HepG2 (cell line): ENCODE data around the gene DNMT3A. TPM values are rescaled to one million over a fixed set of nuclear protein-coding genes. Genes with fewer than 3 reads are reported as not detected.

Source experiments
- ATF1 ChIP-seq: IDR thresholded peaks from 2 replicates; pipeline ENCODE4 v1.6.1; 2016; ENCODE audit warnings: mild to moderate bottlenecking, control low read depth
- ATRX ChIP-seq: sonication (generic); formaldehyde crosslinking; IDR thresholded peaks from 2 replicates; pipeline ENCODE4 v1.4.0; 2020; ENCODE audit warnings: missing genetic modification reagents, borderline replicate concordance
- GMEB1 ChIP-seq: sonication (generic); formaldehyde crosslinking; IDR thresholded peaks from 2 replicates; pipeline ENCODE4 v1.5.1; 2020; ENCODE audit warnings: missing genetic modification reagents, mild to moderate bottlenecking, borderline replicate concordance
- HHEX ChIP-seq: IDR thresholded peaks from 2 replicates; pipeline ENCODE4 v1.6.1; 2016; ENCODE audit warnings: control low read depth
- KDM5A ChIP-seq: fragments of 200-600 bp; sonication (generic); IDR thresholded peaks from 2 replicates; pipeline ENCODE4 v1.7.0; 2018; ENCODE audit warnings: antibody characterized with exemption, mild to moderate bottlenecking, low read length, borderline replicate concordance
- PHF8 ChIP-seq: sonication (generic); formaldehyde crosslinking; IDR thresholded peaks from 2 replicates; pipeline ENCODE4 v1.5.0; 2020; ENCODE audit warnings: missing genetic modification reagents
- SMAD3 ChIP-seq: sonication (generic); formaldehyde crosslinking; IDR thresholded peaks from 2 replicates; pipeline ENCODE4 v1.4.0; 2020; ENCODE audit warnings: missing genetic modification reagents
- SMYD3 ChIP-seq: sonication (generic); formaldehyde crosslinking; IDR thresholded peaks from 2 replicates; pipeline ENCODE4 v1.8.1; 2023; ENCODE audit warnings: mild to moderate bottlenecking, missing genetic modification reagents
- ZBTB14 ChIP-seq: sonication (generic); formaldehyde crosslinking; IDR thresholded peaks from 2 replicates; pipeline ENCODE4 v1.4.0; 2020; ENCODE audit warnings: missing genetic modification reagents
- ZBTB21 ChIP-seq: sonication (generic); formaldehyde crosslinking; IDR thresholded peaks from 2 replicates; pipeline ENCODE4 v1.4.0; 2020; ENCODE audit warnings: missing genetic modification reagents
- ZBTB7A ChIP-seq: sonication (generic); formaldehyde crosslinking; IDR thresholded peaks from 2 replicates; pipeline ENCODE4 v1.8.0; 2022; ENCODE audit warnings: mild to moderate bottlenecking, missing genetic modification reagents
- ZFP36L2 ChIP-seq: sonication (generic); formaldehyde crosslinking; IDR thresholded peaks from 2 replicates; pipeline ENCODE4 v1.4.0; 2020; ENCODE audit warnings: missing genetic modification reagents
- ZKSCAN5 ChIP-seq: sonication (generic); formaldehyde crosslinking; IDR thresholded peaks from 2 replicates; pipeline ENCODE4 v1.5.1; 2020; ENCODE audit warnings: mild to moderate bottlenecking, missing genetic modification reagents
- ZNF292 ChIP-seq: sonication (generic); formaldehyde crosslinking; IDR thresholded peaks from 2 replicates; pipeline ENCODE4 v1.8.1; 2022; ENCODE audit warnings: mild to moderate bottlenecking, low read depth, missing genetic modification reagents, borderline replicate concordance
- ZNF331 ChIP-seq: sonication (generic); formaldehyde crosslinking; IDR thresholded peaks from 2 replicates; pipeline ENCODE4 v1.4.0; 2020; ENCODE audit warnings: missing genetic modification reagents
- ZNF556 ChIP-seq: sonication (generic); formaldehyde crosslinking; IDR thresholded peaks from 2 replicates; pipeline ENCODE4 v1.4.0; 2020; ENCODE audit warnings: mild to moderate bottlenecking, missing genetic modification reagents, borderline replicate concordance
- ZNF577 ChIP-seq: sonication (generic); formaldehyde crosslinking; IDR thresholded peaks from 2 replicates; pipeline ENCODE4 v1.4.0; 2020; ENCODE audit warnings: mild to moderate bottlenecking, low read depth, missing genetic modification reagents, borderline replicate concordance
- ZNF580 ChIP-seq: IDR thresholded peaks from 2 replicates; pipeline ENCODE4 v1.6.1; 2016; ENCODE audit warnings: low read depth, borderline replicate concordance
- polyA plus RNA-seq, 8 experiments: library from polyadenylated mRNA; depleted of rRNA in 3 of 8; stranded (reverse) in 7 of 8; unstranded in 1 of 8; fragments of >200 nt; fragmentation: Illumina TruSeq in 4 of 8; extraction: Trizol in 4 of 8; gene quantifications; 2 replicates each; pipeline versions ENCODE4 v1.2.1 to v1.2.3, GENCODE V29; 2011 to 2016; ENCODE audit warnings: low read depth in 4 of 8, missing spikeins in 1 of 8, mixed read lengths in 1 of 8; ENCODE audit not compliant: insufficient read depth in 1 of 8
- total RNA-seq, 5 experiments: library from RNA; depleted of rRNA; stranded (reverse); fragments of >200 nt; fragmentation: Illumina TruSeq; extraction: Trizol; gene quantifications; 2 replicates each; pipeline ENCODE4 v1.2.3, GENCODE V29; 2016; ENCODE audit warnings: low read depth in 1 of 5
- TF ChIP-seq, protein P1 (sequence below): IDR thresholded peaks from 2 replicates; pipeline ENCODE4 v1.6.1; 2016
- TF ChIP-seq, protein P2 (sequence below): IDR thresholded peaks from 2 replicates; pipeline ENCODE4 v1.6.1; 2016; ENCODE audit warnings: mild to moderate bottlenecking, missing biosample characterization, missing genetic modification reagents
- TF ChIP-seq, protein P3 (sequence below): sonication (generic); formaldehyde crosslinking; IDR thresholded peaks from 2 replicates; pipeline ENCODE4 v1.4.0; 2020; ENCODE audit warnings: low read depth, mild to moderate bottlenecking, missing genetic modification reagents

The DNMT3A gene
- total and polyA plus RNA-seq, 2 of the 13 experiments (the other 11 are each of a cell fraction or from before 2014, with no cell fraction given): 14.7 to 29.1 TPM

GRCh38 chr2:25342372-25343186 lies 854 bp upstream of the DNMT3A start (continued):
- no peak for TF ChIP-seq ZBTB14 (CRISPR knock-in tag)
- TF ChIP-seq PHF8 (CRISPR knock-in tag): peak; percentile 82
- peak; percentile 77; the same call in 1 of the 2 replicates for TF ChIP-seq ZNF580 (CRISPR knock-in tag)
- no peak for TF ChIP-seq HHEX (CRISPR knock-in tag)
- peak; percentile 59; the same call in 1 of the 2 replicates for TF ChIP-seq ZNF292
- TF ChIP-seq ZFP36L2 (CRISPR knock-in tag): peak; percentile 92; the same call in 1 of the 2 replicates
- no peak for TF ChIP-seq ATF1 (CRISPR knock-in tag)
- TF ChIP-seq, protein P1, sequence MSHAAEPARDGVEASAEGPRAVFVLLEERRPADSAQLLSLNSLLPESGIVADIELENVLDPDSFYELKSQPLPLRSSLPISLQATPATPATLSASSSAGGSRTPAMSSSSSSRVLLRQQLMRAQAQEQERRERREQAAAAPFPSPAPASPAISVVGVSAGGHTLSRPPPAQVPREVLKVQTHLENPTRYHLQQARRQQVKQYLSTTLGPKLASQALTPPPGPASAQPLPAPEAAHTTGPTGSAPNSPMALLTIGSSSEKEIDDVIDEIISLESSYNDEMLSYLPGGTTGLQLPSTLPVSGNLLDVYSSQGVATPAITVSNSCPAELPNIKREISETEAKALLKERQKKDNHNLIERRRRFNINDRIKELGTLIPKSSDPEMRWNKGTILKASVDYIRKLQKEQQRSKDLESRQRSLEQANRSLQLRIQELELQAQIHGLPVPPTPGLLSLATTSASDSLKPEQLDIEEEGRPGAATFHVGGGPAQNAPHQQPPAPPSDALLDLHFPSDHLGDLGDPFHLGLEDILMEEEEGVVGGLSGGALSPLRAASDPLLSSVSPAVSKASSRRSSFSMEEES (CRISPR knock-in tag): peak; percentile 88
- no peak for TF ChIP-seq ATRX (CRISPR knock-in tag)
- TF ChIP-seq ZBTB21 (CRISPR knock-in tag): no peak
- TF ChIP-seq ZNF331: peak; percentile 88
- TF ChIP-seq SMAD3 (CRISPR knock-in tag): peak; percentile 82; the same call in 1 of the 2 replicates
- TF ChIP-seq ZBTB7A (CRISPR knock-in tag): peak; percentile 98
- peak; percentile 95; the same call in 1 of the 2 replicates for TF ChIP-seq ZNF556 (CRISPR knock-in tag)
- no peak for TF ChIP-seq KDM5A
- TF ChIP-seq ZNF577 (CRISPR knock-in tag): no peak
- TF ChIP-seq GMEB1: peak; percentile 57; the same call in 1 of the 2 replicates
- no peak for TF ChIP-seq SMYD3 (CRISPR knock-in tag)
- TF ChIP-seq ZKSCAN5: 0 out of 2 replicates have a peak, but pooled peaks have one; percentile 56
- TF ChIP-seq, protein P2, sequence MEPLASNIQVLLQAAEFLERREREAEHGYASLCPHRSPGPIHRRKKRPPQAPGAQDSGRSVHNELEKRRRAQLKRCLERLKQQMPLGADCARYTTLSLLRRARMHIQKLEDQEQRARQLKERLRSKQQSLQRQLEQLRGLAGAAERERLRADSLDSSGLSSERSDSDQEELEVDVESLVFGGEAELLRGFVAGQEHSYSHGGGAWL: peak; percentile 88
- TF ChIP-seq, protein P3, sequence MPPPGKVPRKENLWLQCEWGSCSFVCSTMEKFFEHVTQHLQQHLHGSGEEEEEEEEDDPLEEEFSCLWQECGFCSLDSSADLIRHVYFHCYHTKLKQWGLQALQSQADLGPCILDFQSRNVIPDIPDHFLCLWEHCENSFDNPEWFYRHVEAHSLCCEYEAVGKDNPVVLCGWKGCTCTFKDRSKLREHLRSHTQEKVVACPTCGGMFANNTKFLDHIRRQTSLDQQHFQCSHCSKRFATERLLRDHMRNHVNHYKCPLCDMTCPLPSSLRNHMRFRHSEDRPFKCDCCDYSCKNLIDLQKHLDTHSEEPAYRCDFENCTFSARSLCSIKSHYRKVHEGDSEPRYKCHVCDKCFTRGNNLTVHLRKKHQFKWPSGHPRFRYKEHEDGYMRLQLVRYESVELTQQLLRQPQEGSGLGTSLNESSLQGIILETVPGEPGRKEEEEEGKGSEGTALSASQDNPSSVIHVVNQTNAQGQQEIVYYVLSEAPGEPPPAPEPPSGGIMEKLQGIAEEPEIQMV: peak; percentile 75
